GM23338 (cell line): ENCODE measurements around the gene ARX. TPM values are rescaled to one million over a fixed set of nuclear protein-coding genes. Genes with fewer than 3 reads are reported as not detected.

Experiments used
- ATAC-seq: fragments of 200-7000 bp; cut with Tn5 transposase; 3 replicates; pipeline ENCODE4 v1.9.1; 2020
- DNase-seq: peaks from one replicate; pipeline ENCODE4 v3.0.0-alpha.2; 2015; ENCODE audit warnings: low spot score
- H2AFZ ChIP-seq: fragments of 200-600 bp; sonication (generic); 2 replicates; pipeline ENCODE4 v1.8.0; 2016; ENCODE audit warnings: antibody characterized with exemption, mild to moderate bottlenecking, moderate library complexity
- H3F3A ChIP-seq: fragments of 200-600 bp; sonication (generic); replicated peaks from 2 replicates; pipeline ENCODE4 v1.8.0; 2017; ENCODE audit warnings: antibody characterized with exemption, mixed run types, low read depth
- H3K27ac ChIP-seq: fragments of 200-600 bp; sonication (generic); 2 replicates; pipeline ENCODE4 v1.6.1; 2016; ENCODE audit warnings: low read depth
- H3K27me3 ChIP-seq: fragments of 200-600 bp; sonication (generic); 2 replicates; pipeline ENCODE4 v1.8.0; 2016; ENCODE audit warnings: mild to moderate bottlenecking, mixed run types, moderate library complexity; ENCODE audit not compliant: insufficient read depth
- H3K36me3 ChIP-seq: fragments of 200-600 bp; sonication (generic); 2 replicates; pipeline ENCODE4 v1.8.0; 2016; ENCODE audit warnings: mild to moderate bottlenecking; ENCODE audit not compliant: insufficient read depth
- H3K4me1 ChIP-seq: fragments of 200-600 bp; sonication (generic); 2 replicates; pipeline ENCODE4 v1.8.0; 2016; ENCODE audit warnings: mild to moderate bottlenecking, moderate library complexity; ENCODE audit not compliant: insufficient read depth
- H3K4me2 ChIP-seq: fragments of 200-600 bp; sonication (generic); 2 replicates; pipeline ENCODE4 v1.7.1; 2017; ENCODE audit warnings: mixed run types
- H3K4me3 ChIP-seq: fragments of 200-600 bp; sonication (generic); 2 replicates; pipeline ENCODE4 v1.6.1; 2016; ENCODE audit warnings: mixed run types
- H3K79me2 ChIP-seq: fragments of 200-600 bp; sonication (generic); replicated peaks from 2 replicates; pipeline ENCODE4 v1.8.0; 2017; ENCODE audit warnings: mild to moderate bottlenecking; ENCODE audit not compliant: insufficient read depth
- H3K9me2 ChIP-seq: fragments of 200-600 bp; sonication (generic); 2 replicates; pipeline ENCODE4 v1.8.0; 2017; ENCODE audit not compliant: insufficient read depth
- H4K20me1 ChIP-seq: fragments of 200-600 bp; sonication (generic); replicated peaks from 2 replicates; pipeline ENCODE4 v1.8.0; 2017; ENCODE audit warnings: mild to moderate bottlenecking; ENCODE audit not compliant: insufficient read depth
- H3K27ac Mint-ChIP-seq: 2 replicates; pipeline ENCODE4 v1.8.0; 2020; ENCODE audit warnings: inconsistent platforms, mild to moderate bottlenecking, moderate library complexity, mixed read lengths
- H3K27me3 Mint-ChIP-seq: 3 replicates; pipeline ENCODE4 v1.8.0; 2022; ENCODE audit warnings: low read depth, mild to moderate bottlenecking, moderate library complexity, mixed read lengths, inconsistent platforms; ENCODE audit not compliant: insufficient read depth, poor library complexity
- H3K36me3 Mint-ChIP-seq: 3 replicates; pipeline ENCODE4 v1.8.0; 2021; ENCODE audit warnings: low read depth, mild to moderate bottlenecking, inconsistent platforms, moderate library complexity, mixed read lengths
- H3K4me1 Mint-ChIP-seq: 3 replicates; pipeline ENCODE4 v1.8.0; 2020; ENCODE audit warnings: mild to moderate bottlenecking, inconsistent platforms, mixed read lengths
- H3K4me3 Mint-ChIP-seq: 3 replicates; pipeline ENCODE4 v1.8.0; 2021; ENCODE audit warnings: moderate library complexity, mild to moderate bottlenecking, inconsistent platforms, mixed read lengths
- H3K9me3 Mint-ChIP-seq: 3 replicates; pipeline ENCODE4 v1.8.0; 2020; ENCODE audit warnings: moderate library complexity, mild to moderate bottlenecking, inconsistent platforms, mixed read lengths
- EZH2 ChIP-seq: fragments of 200-600 bp; sonication (generic); IDR thresholded peaks from one replicate; pipeline ENCODE4 v1.8.0; 2017; ENCODE audit warnings: antibody characterized with exemption, mild to moderate bottlenecking, low read depth; ENCODE audit not compliant: unreplicated experiment
- ZNF331 ChIP-seq: fragments of 250-450 bp; sonication (Bioruptor Pico); IDR thresholded peaks from 2 replicates; pipeline ENCODE4 v1.5.0; 2020; ENCODE audit warnings: low read depth, mild to moderate bottlenecking, moderate library complexity
- polyA plus RNA-seq: library from polyadenylated mRNA; unstranded; fragments of >200 nt; fragmentation: Nextera tagmentation; extraction: Ambion mirVana; gene quantifications from 2 replicates; pipeline ENCODE4 v1.2.1, GENCODE V29; 2016
- total RNA-seq: library from RNA; depleted of rRNA; stranded (reverse); fragments of >200 nt; shearing (Covaris generic); gene quantifications from 2 replicates; pipeline ENCODE4 v1.2.3, GENCODE V29; 2014
- TF ChIP-seq, protein P1 (sequence below): fragments of 250-450 bp; sonication (Bioruptor Pico); IDR thresholded peaks from 2 replicates; pipeline ENCODE4 v1.5.0; 2020; ENCODE audit warnings: mild to moderate bottlenecking, moderate library complexity
- TF ChIP-seq, protein P2 (sequence below): IDR thresholded peaks from one replicate; pipeline ENCODE4 v1.6.1; 2018; ENCODE audit warnings: antibody characterized with exemption; ENCODE audit not compliant: unreplicated experiment

The ARX gene
- total and polyA plus RNA-seq, 2 experiments from 2014 or later: 0.13 TPM; not detected in 1

DNA sequence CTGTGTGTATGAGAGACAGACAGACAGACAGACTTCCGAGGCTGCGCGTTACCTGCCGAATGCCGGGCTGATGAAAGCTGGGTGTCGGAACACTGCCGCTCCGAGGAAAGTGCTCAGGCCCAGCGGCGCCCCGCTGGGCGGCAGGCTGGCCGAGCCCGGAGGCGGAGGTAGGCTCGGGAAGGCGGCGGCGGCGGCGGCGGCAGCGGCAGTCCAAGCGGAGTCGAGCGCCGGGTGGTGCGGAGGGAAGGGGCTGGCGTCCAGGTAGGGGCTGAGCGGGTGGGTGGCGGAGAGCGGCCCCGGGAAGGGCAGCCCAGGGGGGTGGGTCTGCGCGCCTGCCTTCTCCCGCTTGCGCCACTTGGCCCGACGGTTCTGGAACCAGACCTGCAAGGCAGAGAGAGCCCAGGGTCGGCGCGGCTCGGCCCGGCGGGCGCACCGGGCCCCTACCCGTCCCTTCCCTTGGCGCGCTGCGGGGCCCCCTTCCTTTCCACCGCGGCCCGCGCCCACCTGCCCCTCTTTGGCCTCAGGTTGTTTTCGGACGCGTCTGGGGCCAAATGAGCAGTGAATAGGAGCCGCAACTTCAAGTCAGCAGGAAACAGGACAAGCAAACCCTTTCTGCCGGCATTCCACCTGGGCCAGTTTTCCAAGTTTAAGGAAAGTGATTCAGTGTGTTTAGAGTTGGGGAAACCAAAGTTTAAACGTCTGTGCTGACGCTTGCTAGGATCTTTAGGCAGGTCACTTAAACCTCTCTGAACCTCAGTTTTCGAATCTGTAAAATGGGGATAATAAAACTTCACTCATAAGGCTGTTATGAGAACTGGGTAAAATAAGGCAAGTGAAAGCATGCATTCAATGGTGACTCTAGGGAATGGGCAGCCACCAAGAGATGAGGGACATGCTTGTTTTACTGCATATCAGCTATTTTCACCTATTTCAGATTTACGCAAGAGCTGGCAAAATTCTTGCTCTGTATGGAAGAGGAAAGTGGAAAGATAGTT lies 8.4 kb downstream of the ARX start:
- Histone ChIP-seq H3K9me2 (no peaks in the 10 kb centered on the region), H2AFZ (no peak overlapping the region), H3K36me3 (no peaks in the 10 kb centered on the region), H3F3A (0 out of 2 replicates have a peak, but pooled peaks cover 5% of the 10 kb centered on the region), H3K27me3 (peaks cover 99% of the 10 kb centered on the region), H3K4me2 (peak overlapping the region; percentile 66), H3K4me3 (peak overlapping the region; percentile 41), H3K79me2 (no peaks in the 10 kb centered on the region), H4K20me1 (no peaks in the 10 kb centered on the region), H3K4me1 (peaks cover 49% of the 10 kb centered on the region; the same call in 1 of the 2 replicates), H3K27ac (no peak overlapping the region)
- H3K27ac Mint-ChIP-seq: no peak overlapping the region
- TF ChIP-seq ZNF331 (CRISPR knock-in tag): no peak
- TF ChIP-seq, protein P1, sequence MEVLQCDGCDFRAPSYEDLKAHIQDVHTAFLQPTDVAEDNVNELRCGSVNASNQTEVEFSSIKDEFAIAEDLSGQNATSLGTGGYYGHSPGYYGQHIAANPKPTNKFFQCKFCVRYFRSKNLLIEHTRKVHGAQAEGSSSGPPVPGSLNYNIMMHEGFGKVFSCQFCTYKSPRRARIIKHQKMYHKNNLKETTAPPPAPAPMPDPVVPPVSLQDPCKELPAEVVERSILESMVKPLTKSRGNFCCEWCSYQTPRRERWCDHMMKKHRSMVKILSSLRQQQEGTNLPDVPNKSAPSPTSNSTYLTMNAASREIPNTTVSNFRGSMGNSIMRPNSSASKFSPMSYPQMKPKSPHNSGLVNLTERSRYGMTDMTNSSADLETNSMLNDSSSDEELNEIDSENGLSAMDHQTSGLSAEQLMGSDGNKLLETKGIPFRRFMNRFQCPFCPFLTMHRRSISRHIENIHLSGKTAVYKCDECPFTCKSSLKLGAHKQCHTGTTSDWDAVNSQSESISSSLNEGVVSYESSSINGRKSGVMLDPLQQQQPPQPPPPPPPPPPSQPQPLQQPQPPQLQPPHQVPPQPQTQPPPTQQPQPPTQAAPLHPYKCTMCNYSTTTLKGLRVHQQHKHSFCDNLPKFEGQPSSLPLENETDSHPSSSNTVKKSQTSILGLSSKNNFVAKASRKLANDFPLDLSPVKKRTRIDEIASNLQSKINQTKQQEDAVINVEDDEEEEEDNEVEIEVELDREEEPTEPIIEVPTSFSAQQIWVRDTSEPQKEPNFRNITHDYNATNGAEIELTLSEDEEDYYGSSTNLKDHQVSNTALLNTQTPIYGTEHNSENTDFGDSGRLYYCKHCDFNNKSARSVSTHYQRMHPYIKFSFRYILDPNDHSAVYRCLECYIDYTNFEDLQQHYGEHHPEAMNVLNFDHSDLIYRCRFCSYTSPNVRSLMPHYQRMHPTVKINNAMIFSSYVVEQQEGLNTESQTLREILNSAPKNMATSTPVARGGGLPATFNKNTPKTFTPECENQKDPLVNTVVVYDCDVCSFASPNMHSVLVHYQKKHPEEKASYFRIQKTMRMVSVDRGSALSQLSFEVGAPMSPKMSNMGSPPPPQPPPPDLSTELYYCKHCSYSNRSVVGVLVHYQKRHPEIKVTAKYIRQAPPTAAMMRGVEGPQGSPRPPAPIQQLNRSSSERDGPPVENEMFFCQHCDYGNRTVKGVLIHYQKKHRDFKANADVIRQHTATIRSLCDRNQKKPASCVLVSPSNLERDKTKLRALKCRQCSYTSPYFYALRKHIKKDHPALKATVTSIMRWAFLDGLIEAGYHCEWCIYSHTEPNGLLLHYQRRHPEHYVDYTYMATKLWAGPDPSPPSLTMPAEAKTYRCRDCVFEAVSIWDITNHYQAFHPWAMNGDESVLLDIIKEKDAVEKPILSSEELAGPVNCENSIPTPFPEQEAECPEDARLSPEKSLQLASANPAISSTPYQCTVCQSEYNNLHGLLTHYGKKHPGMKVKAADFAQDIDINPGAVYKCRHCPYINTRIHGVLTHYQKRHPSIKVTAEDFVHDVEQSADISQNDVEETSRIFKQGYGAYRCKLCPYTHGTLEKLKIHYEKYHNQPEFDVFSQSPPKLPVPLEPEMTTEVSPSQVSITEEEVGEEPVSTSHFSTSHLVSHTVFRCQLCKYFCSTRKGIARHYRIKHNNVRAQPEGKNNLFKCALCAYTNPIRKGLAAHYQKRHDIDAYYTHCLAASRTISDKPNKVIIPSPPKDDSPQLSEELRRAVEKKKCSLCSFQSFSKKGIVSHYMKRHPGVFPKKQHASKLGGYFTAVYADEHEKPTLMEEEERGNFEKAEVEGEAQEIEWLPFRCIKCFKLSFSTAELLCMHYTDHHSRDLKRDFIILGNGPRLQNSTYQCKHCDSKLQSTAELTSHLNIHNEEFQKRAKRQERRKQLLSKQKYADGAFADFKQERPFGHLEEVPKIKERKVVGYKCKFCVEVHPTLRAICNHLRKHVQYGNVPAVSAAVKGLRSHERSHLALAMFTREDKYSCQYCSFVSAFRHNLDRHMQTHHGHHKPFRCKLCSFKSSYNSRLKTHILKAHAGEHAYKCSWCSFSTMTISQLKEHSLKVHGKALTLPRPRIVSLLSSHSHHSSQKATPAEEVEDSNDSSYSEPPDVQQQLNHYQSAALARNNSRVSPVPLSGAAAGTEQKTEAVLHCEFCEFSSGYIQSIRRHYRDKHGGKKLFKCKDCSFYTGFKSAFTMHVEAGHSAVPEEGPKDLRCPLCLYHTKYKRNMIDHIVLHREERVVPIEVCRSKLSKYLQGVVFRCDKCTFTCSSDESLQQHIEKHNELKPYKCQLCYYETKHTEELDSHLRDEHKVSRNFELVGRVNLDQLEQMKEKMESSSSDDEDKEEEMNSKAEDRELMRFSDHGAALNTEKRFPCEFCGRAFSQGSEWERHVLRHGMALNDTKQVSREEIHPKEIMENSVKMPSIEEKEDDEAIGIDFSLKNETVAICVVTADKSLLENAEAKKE: no peak
- TF ChIP-seq EZH2: peak; percentile 80
- TF ChIP-seq, protein P2, sequence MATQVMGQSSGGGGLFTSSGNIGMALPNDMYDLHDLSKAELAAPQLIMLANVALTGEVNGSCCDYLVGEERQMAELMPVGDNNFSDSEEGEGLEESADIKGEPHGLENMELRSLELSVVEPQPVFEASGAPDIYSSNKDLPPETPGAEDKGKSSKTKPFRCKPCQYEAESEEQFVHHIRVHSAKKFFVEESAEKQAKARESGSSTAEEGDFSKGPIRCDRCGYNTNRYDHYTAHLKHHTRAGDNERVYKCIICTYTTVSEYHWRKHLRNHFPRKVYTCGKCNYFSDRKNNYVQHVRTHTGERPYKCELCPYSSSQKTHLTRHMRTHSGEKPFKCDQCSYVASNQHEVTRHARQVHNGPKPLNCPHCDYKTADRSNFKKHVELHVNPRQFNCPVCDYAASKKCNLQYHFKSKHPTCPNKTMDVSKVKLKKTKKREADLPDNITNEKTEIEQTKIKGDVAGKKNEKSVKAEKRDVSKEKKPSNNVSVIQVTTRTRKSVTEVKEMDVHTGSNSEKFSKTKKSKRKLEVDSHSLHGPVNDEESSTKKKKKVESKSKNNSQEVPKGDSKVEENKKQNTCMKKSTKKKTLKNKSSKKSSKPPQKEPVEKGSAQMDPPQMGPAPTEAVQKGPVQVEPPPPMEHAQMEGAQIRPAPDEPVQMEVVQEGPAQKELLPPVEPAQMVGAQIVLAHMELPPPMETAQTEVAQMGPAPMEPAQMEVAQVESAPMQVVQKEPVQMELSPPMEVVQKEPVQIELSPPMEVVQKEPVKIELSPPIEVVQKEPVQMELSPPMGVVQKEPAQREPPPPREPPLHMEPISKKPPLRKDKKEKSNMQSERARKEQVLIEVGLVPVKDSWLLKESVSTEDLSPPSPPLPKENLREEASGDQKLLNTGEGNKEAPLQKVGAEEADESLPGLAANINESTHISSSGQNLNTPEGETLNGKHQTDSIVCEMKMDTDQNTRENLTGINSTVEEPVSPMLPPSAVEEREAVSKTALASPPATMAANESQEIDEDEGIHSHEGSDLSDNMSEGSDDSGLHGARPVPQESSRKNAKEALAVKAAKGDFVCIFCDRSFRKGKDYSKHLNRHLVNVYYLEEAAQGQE: no peak
- H3K9me3 Mint-ChIP-seq: no peaks in the 10 kb centered on the region; the same call in 2 of the 3 replicates
- peak overlapping the region; percentile 59 for H3K4me3 Mint-ChIP-seq
- ATAC-seq (peak; percentile 30), DNase-seq (peak; percentile 59)
- no peaks in the 10 kb centered on the region; the same call in 2 of the 3 replicates for H3K36me3 Mint-ChIP-seq
- peaks cover 93% of the 10 kb centered on the region for H3K27me3 Mint-ChIP-seq
- H3K4me1 Mint-ChIP-seq: peaks cover 20% of the 10 kb centered on the region
